SIG-M5 treated with dmso at 0.1 percent for 504 hours (cell line): Measurements from ENCODE around the gene UNC80.

Source experiments
- DNase-seq: peaks from one replicate; lab custom pipeline; 2025; ENCODE audit not compliant: unreplicated experiment; lab: John Stamatoyannopoulos, UW

The UNC80 gene

DNA sequence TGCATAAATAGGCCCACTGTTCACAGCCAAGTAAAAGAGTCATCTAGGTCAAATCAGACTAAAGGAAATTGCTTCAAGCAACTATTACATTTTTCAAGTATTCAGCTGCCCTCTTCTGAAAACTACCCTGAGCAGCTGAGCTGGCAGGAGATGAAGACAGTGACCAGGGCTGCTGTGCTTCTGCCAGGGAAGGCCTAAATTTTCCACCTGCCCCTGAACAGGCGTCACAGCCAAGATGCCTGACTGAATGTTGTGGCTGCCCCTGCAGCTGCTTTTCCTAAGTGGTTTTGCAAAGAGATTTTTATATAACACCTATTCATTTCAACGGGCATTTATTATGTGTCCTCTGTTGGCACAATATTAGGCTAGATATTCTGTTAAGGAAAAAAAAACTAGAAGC is 134.1 kb downstream of the UNC80 start:
- DNase-seq, result no peak

DNA sequence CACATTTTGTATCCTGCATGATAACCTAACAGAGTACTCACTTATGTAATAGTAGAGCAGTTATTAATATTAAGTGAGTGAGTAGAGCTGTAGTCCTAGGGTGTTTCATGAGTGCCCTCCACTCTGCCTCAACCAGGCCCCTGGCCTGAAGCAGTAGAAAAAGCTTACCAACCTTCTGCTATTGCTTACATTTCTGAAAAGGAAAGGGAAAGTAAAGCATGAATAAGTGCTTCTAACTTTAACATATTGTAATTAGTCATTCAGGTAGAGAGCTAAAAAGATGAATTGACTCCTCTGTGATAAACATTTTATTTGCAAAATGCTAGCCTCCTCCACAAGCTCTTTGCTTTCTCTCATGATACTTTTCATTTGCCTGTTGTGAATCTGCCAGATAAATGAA is 136.1 kb downstream of the UNC80 start:
- no peak for DNase-seq

DNA sequence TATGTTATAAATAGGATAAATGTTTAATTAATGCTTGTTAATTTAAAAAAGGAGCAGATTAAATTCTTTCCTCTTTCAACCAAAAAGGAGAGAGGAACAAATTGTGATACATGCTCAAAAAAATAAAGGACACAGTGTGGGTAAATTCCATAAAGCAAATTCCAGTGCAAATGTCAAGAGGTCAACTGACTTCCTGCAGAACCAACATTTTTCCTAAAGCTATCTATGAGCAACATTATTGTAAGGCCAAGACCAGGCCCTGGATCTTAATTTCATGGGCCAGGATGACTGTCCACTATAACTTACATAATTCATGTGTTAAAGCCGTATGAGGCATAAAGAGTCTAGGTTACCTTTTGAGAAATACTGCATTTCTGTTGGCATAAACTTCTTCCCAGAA is 136.9 kb downstream of the UNC80 start:
- DNase-seq, result no peak

GRCh38 chr2:209911486-209911885 is 139.9 kb downstream of the UNC80 start:
- DNase-seq, result no peak

GRCh38 chr2:209913786-209914345 is 142.2 kb downstream of the UNC80 start:
- no peak for DNase-seq

DNA sequence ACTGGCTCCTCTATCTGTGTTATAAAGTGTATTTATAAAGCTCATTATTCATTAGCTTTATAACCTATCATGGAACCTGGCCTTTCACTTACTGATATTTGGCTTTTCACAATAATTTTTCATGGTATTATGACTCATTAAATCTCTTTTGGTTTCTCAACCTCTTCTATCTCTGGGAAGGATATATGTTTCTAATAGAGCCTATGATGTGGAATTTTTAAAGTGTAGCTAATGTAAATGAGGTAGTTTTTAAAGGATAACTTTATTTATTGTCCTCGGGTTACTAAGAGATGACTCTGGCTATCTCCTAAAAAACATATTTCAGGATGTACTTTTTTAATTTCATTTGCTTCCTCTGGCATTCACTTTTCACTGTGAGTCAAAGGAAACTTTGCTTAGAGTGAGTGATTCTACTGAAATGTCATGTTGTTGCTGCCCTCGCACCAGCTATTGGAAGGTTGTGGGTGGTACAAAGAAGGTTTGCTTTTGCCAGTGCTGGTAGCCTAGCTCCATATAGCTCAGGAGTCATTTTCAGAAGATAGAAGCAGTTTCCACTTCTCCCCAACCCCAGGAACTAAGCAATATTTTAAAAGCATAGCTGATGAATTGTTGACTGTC is 145.6 kb downstream of the UNC80 start:
- DNase-seq, result no peak

DNA sequence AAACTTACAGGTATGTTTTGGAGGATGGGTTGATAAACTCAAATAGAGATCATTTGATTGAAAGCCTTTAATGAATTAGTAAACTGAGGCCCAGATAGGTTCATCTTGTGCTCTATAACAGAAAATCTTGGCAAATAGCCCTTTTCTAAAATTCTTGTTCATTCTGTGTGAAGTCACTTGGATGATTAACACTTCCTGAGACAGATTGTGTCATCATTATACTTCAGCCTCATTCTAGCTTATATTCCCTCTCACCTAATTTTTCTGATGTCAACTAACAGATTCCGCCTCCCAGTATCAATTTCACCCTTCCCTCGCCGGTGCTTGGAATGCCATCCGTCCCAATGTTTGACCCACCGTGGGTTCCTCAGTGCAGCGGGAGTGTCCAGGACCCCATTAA is 146.6 kb downstream of the UNC80 start:
- DNase-seq, result no peak

DNA sequence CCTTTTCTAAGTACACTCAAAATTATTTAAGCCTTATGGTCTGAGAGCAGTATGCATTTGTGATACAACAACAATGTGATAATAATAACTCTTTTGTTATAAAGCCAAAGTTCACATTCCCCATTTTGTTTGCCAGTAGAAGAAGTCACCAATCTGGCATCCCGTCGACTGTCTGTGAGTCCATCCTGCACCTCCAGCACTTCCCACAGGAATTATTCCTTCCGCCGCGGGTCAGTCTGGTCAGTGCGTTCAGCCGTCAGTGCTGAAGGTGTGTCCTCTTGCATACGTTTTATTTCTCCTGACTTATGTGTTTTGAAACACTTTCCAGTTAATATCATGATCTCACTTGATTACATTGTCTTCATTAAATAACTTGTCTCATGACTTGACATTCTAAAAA is 150.5 kb downstream of the UNC80 start:
- DNase-seq, result no peak

GRCh38 chr2:209929369-209929768 is 157.7 kb downstream of the UNC80 start:
- no peak for DNase-seq

GRCh38 chr2:209933499-209934483 is 162.2 kb downstream of the UNC80 start:
- DNase-seq, result no peak

- DNase-seq, result peak; percentile 24
Measured at GRCh38 chr2:209936106-209936666, 164.6 kb downstream of the UNC80 start.

GRCh38 chr2:209937893-209938292 is 166.3 kb downstream of the UNC80 start:
- no peak for DNase-seq

DNA sequence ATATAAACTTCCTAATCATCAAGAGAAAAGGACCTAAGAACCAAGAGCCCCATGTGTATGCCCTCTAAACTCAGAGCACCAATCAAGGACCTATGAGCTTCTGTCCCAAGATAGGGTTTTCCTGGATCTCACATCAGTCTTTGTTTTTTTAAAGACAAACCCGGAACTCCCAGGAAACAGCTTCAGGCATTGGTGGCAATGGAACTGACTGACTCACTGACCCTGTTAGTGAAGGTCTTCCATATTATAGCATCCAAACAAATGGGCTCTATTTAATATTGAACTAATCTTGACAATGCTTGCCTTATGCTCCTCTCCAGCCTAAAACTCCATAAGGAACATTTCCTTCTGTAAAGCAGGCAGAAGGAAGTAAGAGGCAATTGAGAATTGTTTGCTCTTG is 167.3 kb downstream of the UNC80 start:
- no peak for DNase-seq

GRCh38 chr2:209940936-209941335 is 169.3 kb downstream of the UNC80 start:
- DNase-seq, result no peak

GRCh38 chr2:209942426-209942825 is 170.8 kb downstream of the UNC80 start:
- no peak for DNase-seq

- no peak for DNase-seq
Measured at GRCh38 chr2:209942936-209943605, 171.4 kb downstream of the UNC80 start.

- no peak for DNase-seq
Measured at GRCh38 chr2:209943776-209944175, 172.1 kb downstream of the UNC80 start.

DNA sequence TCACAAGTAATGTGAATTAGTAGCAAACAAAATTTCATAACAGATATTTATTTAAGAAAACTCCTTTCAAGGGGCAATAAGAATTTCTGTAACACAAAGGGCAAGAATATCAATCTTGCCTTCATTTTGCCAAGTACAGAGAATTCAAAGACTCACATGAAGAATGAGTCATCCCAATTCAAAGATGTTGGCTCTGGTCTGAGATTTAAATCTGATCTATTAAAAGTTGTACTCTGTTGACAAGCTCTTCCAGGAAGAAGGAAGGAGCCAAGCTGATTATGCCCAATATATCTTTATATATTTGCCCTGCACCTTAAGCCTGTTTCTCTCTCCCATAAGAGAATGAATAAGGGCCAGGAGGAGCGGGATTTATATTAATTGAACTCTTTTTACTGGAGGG is 174.9 kb downstream of the UNC80 start:
- DNase-seq, result no peak

DNA sequence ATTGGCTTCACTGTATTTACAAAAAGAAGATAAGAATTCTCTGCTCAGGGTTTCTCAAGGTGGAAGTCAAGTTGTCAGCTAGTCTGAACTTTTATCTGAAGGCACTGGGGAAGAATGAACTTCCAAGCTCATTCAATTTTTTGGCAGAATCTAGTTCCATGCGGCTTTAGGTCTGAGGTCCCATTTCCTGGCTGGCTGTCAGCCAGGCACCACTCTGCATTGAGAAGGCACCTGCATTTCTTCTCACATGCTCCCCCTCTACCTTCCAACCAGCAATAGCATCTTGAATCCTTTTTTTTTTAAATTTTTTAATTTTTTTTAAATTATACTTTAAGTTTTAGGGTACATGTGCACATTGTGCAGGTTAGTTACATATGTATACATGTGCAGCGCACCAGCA is 184.6 kb downstream of the UNC80 start:
- no peak for DNase-seq

GRCh38 chr2:209958016-209958415 is 186.4 kb downstream of the UNC80 start:
- no peak for DNase-seq

GRCh38 chr2:209960045-209960444 is 188.4 kb downstream of the UNC80 start:
- no peak for DNase-seq
